Measurements from ENCODE around the gene ZFTA.

DNA sequence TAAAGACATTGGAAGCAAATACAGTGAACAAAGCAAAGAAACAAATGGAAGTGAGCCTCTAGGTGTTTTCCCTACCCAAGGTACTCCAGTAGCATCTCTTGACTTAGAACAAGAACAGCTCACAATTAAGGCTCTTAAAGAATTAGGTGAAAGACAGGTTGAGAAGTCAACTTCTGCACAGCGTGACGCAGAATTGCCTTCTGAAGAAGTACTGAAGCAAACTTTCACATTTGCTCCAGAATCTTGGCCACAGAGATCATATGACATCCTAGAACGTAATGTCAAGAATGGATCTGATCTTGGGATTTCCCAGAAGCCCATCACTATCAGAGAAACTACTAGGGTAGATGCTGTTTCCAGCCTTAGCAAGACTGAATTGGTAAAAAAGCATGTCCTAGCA, 48.0 kb downstream of the ZFTA start:
- TF ChIP-seq, protein P1, sequence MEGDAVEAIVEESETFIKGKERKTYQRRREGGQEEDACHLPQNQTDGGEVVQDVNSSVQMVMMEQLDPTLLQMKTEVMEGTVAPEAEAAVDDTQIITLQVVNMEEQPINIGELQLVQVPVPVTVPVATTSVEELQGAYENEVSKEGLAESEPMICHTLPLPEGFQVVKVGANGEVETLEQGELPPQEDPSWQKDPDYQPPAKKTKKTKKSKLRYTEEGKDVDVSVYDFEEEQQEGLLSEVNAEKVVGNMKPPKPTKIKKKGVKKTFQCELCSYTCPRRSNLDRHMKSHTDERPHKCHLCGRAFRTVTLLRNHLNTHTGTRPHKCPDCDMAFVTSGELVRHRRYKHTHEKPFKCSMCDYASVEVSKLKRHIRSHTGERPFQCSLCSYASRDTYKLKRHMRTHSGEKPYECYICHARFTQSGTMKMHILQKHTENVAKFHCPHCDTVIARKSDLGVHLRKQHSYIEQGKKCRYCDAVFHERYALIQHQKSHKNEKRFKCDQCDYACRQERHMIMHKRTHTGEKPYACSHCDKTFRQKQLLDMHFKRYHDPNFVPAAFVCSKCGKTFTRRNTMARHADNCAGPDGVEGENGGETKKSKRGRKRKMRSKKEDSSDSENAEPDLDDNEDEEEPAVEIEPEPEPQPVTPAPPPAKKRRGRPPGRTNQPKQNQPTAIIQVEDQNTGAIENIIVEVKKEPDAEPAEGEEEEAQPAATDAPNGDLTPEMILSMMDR (IDR thresholded peaks at IDR 0.05), result no peak
- no peak for TF ChIP-seq POLR2A (IDR thresholded peaks at IDR 0.05)
